Caco-2 (cell line): ENCODE measurements around the gene FBXW8. TPM values are rescaled to one million over a fixed set of nuclear protein-coding genes. Genes with fewer than 3 reads are reported as not detected.

Experiments used
- BruUV-seq: library from RNA; stranded (reverse); fragments of 400-500 nt; replicated peaks from 2 replicates; lab custom pipeline; 2021; lab: Mats Ljungman, UMichigan
- CTCF ChIA-PET: fragments of 300-600 bp; sonication (Branson Sonifier 250); formaldehyde crosslinking; loops from one replicate; lab custom pipeline; 2022; ENCODE audit warnings: antibody characterized with exemption; lab: Charles Lee
- POLR2A ChIA-PET: fragments of 300-600 bp; sonication (Branson Sonifier 250); formaldehyde crosslinking; loops from one replicate; lab custom pipeline; 2022; ENCODE audit warnings: antibody characterized with exemption; lab: Charles Lee
- DNase-seq, 2 experiments: peaks; one replicate each; pipeline versions ENCODE4 v3.0.0 to v3.0.0-alpha.2; 2020 to 2022
- H3K27me3 ChIP-seq: replicated peaks from 2 replicates; pipeline ENCODE4 v1.6.0; 2011; ENCODE audit warnings: low read length; ENCODE audit not compliant: control insufficient read depth, insufficient read depth
- H3K36me3 ChIP-seq: 2 replicates; pipeline ENCODE4 v1.5.1; 2011; ENCODE audit warnings: low read length; ENCODE audit not compliant: control insufficient read depth, insufficient read depth
- H3K4me1 ChIP-seq: fragments of 250-450 bp; sonication (Bioruptor Pico); 2 replicates; pipeline ENCODE4 v1.5.1; 2020; ENCODE audit warnings: mild to moderate bottlenecking
- H3K4me3 ChIP-seq: 2 replicates; pipeline ENCODE4 v1.5.1; 2011; ENCODE audit warnings: low read depth, mild to moderate bottlenecking, control low read depth, low read length
- H3K9me3 ChIP-seq: fragments of 250-450 bp; sonication (Bioruptor Pico); 2 replicates; pipeline ENCODE4 v1.5.1; 2020; ENCODE audit warnings: mild to moderate bottlenecking, moderate library complexity
- H3K27ac Mint-ChIP-seq: one replicate; pipeline ENCODE4 v1.8.0; 2022; ENCODE audit warnings: mixed read lengths; ENCODE audit not compliant: unreplicated experiment
- H3K27me3 Mint-ChIP-seq: one replicate; pipeline ENCODE4 v1.8.0; 2022; ENCODE audit warnings: mixed read lengths; ENCODE audit not compliant: insufficient read depth, unreplicated experiment
- H3K36me3 Mint-ChIP-seq: one replicate; pipeline ENCODE4 v1.8.0; 2022; ENCODE audit warnings: mild to moderate bottlenecking, mixed read lengths; ENCODE audit not compliant: insufficient read depth, unreplicated experiment
- H3K4me1 Mint-ChIP-seq: one replicate; pipeline ENCODE4 v1.8.0; 2022; ENCODE audit warnings: low read depth, mixed read lengths; ENCODE audit not compliant: unreplicated experiment
- H3K4me3 Mint-ChIP-seq: one replicate; pipeline ENCODE4 v1.8.0; 2022; ENCODE audit warnings: mild to moderate bottlenecking, moderate library complexity, mixed read lengths; ENCODE audit not compliant: unreplicated experiment
- H3K9me3 Mint-ChIP-seq: one replicate; pipeline ENCODE4 v1.8.0; 2022; ENCODE audit warnings: mixed read lengths; ENCODE audit not compliant: unreplicated experiment
- intact Hi-C: fragments of 100-400 bp; cut with micrococcal nuclease; formaldehyde crosslinking; loops from one replicate; pipeline ENCODE4 v1.10.0; 2022; ENCODE audit not compliant: unreplicated experiment
- total RNA-seq: library from RNA; stranded (reverse); gene quantifications from 2 replicates; pipeline ENCODE4 v1.2.3, GENCODE V29; 2022
- TF ChIP-seq, protein P1 (sequence below), 2 experiments: fragments of 200-600 bp in 1 of 2; IDR thresholded peaks; 1 replicate in 1 of 2; 2 replicates in 1 of 2; pipeline versions ENCODE4 v1.5.1 to v1.8.0; 2011 to 2022; ENCODE audit warnings: antibody characterized with exemption in 1 of 2, control low read depth in 1 of 2, inconsistent platforms in 1 of 2, low read depth in 1 of 2, low read length in 1 of 2, mild to moderate bottlenecking in 1 of 2, moderate library complexity in 1 of 2; ENCODE audit not compliant: insufficient read depth in 1 of 2, severe bottlenecking in 1 of 2, unreplicated experiment in 1 of 2

FBXW8 gene
- total RNA-seq, 1 experiment from 2014 or later: 12.2 TPM

DNA sequence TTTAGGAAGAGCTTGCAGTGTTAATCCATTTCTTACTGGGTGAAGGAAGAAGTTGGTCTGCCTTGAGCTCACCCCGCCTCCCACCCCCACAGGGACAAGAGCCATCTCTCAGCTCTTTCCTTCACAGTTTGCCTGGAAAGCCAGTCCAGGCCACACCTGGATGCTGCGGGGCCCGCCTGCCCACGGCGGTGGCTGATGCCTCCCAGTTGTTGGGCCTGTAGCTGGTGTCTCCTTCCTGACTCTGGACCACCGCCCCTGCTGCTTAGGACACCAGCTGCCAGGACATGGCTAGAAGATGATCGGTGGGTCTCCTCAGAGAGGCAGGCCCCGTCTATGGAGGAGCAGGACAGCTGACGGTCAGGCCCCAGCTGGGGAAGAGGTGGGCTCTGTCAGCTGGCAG, 95.6 kb downstream of the FBXW8 start:
- Mint-ChIP-seq H3K4me3 (no peak overlapping the region), H3K36me3 (peaks cover 5% of the 10 kb centered on the region), H3K9me3 (no peaks in the 10 kb centered on the region), H3K27me3 (no peaks in the 10 kb centered on the region), H3K4me1 (no peaks in the 10 kb centered on the region), H3K27ac (no peak overlapping the region)
- POLR2A ChIA-PET: no interaction called here
- CTCF ChIA-PET: no interaction called here
- intact Hi-C loops: no loop called here
- H3K27me3 ChIP-seq: no peaks in the 10 kb centered on the region
- TF ChIP-seq, protein P1, sequence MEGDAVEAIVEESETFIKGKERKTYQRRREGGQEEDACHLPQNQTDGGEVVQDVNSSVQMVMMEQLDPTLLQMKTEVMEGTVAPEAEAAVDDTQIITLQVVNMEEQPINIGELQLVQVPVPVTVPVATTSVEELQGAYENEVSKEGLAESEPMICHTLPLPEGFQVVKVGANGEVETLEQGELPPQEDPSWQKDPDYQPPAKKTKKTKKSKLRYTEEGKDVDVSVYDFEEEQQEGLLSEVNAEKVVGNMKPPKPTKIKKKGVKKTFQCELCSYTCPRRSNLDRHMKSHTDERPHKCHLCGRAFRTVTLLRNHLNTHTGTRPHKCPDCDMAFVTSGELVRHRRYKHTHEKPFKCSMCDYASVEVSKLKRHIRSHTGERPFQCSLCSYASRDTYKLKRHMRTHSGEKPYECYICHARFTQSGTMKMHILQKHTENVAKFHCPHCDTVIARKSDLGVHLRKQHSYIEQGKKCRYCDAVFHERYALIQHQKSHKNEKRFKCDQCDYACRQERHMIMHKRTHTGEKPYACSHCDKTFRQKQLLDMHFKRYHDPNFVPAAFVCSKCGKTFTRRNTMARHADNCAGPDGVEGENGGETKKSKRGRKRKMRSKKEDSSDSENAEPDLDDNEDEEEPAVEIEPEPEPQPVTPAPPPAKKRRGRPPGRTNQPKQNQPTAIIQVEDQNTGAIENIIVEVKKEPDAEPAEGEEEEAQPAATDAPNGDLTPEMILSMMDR (IDR thresholded peaks at IDR 0.05; ENCODE audit: insufficient read depth in 1 of 2, low read depth in 1 of 2, low read length in 1 of 2, severe bottlenecking in 1 of 2, unreplicated experiment in 1 of 2): no peak
- H3K36me3 ChIP-seq: no peaks in the 10 kb centered on the region
- DNase-seq: no peak
- no peaks in the 10 kb centered on the region for H3K4me1 ChIP-seq
- BruUV-seq: no TSS peak
- no peaks in the 10 kb centered on the region for H3K9me3 ChIP-seq
- H3K4me3 ChIP-seq: no peak overlapping the region

- TF ChIP-seq, protein P1 (IDR thresholded peaks at IDR 0.05; ENCODE audit: insufficient read depth in 1 of 2, low read depth in 1 of 2, low read length in 1 of 2, severe bottlenecking in 1 of 2, unreplicated experiment in 1 of 2): no peak
- H3K4me1 Mint-ChIP-seq: no peaks in the 10 kb centered on the region
- intact Hi-C loops: no loop called here
These were observed 96.8 kb downstream of the FBXW8 start for GRCh38 chr12:117007577-117007976.

DNA sequence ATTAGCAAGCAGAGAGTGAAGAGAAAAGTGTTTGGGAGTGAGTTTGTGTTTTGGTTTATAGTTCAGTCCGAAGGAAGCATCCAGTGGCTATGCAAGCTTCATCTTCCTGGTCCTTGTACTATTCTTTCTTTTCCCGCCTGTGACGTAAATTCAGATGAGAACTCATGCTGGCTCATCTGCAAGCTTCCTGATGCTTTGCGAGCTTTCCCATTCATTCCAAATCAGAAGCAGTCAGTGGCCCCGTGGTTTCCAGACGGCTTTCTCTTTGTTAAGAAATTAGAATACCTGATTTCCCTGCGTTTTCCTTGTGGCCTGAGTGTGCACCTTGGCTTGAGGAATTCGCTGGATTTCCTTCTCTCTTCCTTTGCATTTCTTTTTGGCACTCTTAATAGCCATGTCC, 99.0 kb downstream of the FBXW8 start:
- CTCF ChIA-PET: no interaction called here
- POLR2A ChIA-PET: no interaction called here
- no peak overlapping the region for H3K27ac Mint-ChIP-seq
- no peaks in the 10 kb centered on the region for H3K4me1 Mint-ChIP-seq
- no peak overlapping the region for H3K4me3 ChIP-seq
- DNase-seq: no peak
- intact Hi-C loops: no loop called here
- H3K4me1 ChIP-seq: no peaks in the 10 kb centered on the region
- no peaks in the 10 kb centered on the region for H3K9me3 ChIP-seq
- TF ChIP-seq, protein P1 (IDR thresholded peaks at IDR 0.05; ENCODE audit: insufficient read depth in 1 of 2, low read depth in 1 of 2, low read length in 1 of 2, severe bottlenecking in 1 of 2, unreplicated experiment in 1 of 2): no peak
- H3K27me3 Mint-ChIP-seq: no peaks in the 10 kb centered on the region
- H3K36me3 Mint-ChIP-seq: peaks cover 22% of the 10 kb centered on the region
- no peaks in the 10 kb centered on the region for H3K36me3 ChIP-seq
- H3K4me3 Mint-ChIP-seq: no peak overlapping the region
- BruUV-seq: no TSS peak
- H3K9me3 Mint-ChIP-seq: no peaks in the 10 kb centered on the region
- H3K27me3 ChIP-seq: no peaks in the 10 kb centered on the region

More at GRCh38 chr12:117007577-117007976, 96.8 kb downstream of the FBXW8 start:
- no TSS peak for BruUV-seq
- Histone ChIP-seq H3K36me3 (no peaks in the 10 kb centered on the region), H3K4me1 (no peaks in the 10 kb centered on the region), H3K4me3 (no peak overlapping the region), H3K9me3 (no peaks in the 10 kb centered on the region), H3K27me3 (no peaks in the 10 kb centered on the region)
- Mint-ChIP-seq H3K9me3 (no peaks in the 10 kb centered on the region), H3K4me3 (no peak overlapping the region), H3K27me3 (no peaks in the 10 kb centered on the region), H3K27ac (no peak overlapping the region), H3K36me3 (peaks cover 6% of the 10 kb centered on the region)
- no peak for DNase-seq
- POLR2A ChIA-PET: no interaction called here
- CTCF ChIA-PET: no interaction called here
